HPDE6-E6E7 (cell line): ENCODE data around the gene VIPAS39.
"Not testable (repeated sequence)": the region's sequence is repeated elsewhere in the genome, so short reads cannot be mapped to it uniquely, and the experiment has no call there.

Experiments used
- DNase-seq: peaks from one replicate; pipeline ENCODE4 v3.0.0; 2011; ENCODE audit warnings: missing footprints; ENCODE audit errors: extremely low spot score

VIPAS39 gene

GRCh38 chr14:77470224-77470870 is 12.9 kb upstream of the VIPAS39 start:
- DNase-seq: no peak

- DNase-seq: no peak
These were observed 12.1 kb upstream of the VIPAS39 start for GRCh38 chr14:77469539-77469938.

GRCh38 chr14:77469067-77469505 is 11.7 kb upstream of the VIPAS39 start:
- DNase-seq: no peak

- no peak for DNase-seq
These were observed 10.4 kb upstream of the VIPAS39 start for GRCh38 chr14:77467801-77468200.

- DNase-seq: no peak
These were observed 1.8 kb upstream of the VIPAS39 start for GRCh38 chr14:77459072-77459723.

GRCh38 chr14:77458249-77458950 is 999 bp upstream of the VIPAS39 start:
- DNase-seq: peak; percentile 34

GRCh38 chr14:77457115-77457521 is 283 bp downstream of the VIPAS39 start:
- DNase-seq: peak; percentile 21

GRCh38 chr14:77455966-77456640 is 1.3 kb downstream of the VIPAS39 start:
- DNase-seq: no peak

GRCh38 chr14:77442196-77442595 is 15.2 kb downstream of the VIPAS39 start:
- DNase-seq: no peak

- no peak for DNase-seq
These were observed 17.5 kb downstream of the VIPAS39 start for GRCh38 chr14:77439861-77440260.

- DNase-seq: no peak
These were observed 18.8 kb downstream of the VIPAS39 start for GRCh38 chr14:77438596-77438995.

- DNase-seq: no peak
These were observed 21.4 kb downstream of the VIPAS39 start for GRCh38 chr14:77436042-77436441.

GRCh38 chr14:77426396-77426795 is 31.0 kb downstream of the VIPAS39 start:
- DNase-seq: no peak

GRCh38 chr14:77424862-77425261 is 32.5 kb downstream of the VIPAS39 start:
- DNase-seq: no peak

GRCh38 chr14:77423423-77423822 is 34.0 kb downstream of the VIPAS39 start, which contains the start of gene NOXRED1:
NOXRED1 (minus strand) TSS chr14:77423523; CDS start chr14:77422889, 634 bp downstream.
- no peak for DNase-seq

GRCh38 chr14:77421201-77421600 is 36.2 kb downstream of the VIPAS39 start:
- no peak for DNase-seq

GRCh38 chr14:77416836-77417235 is 40.6 kb downstream of the VIPAS39 start:
- no peak for DNase-seq

GRCh38 chr14:77416098-77416497 is 41.3 kb downstream of the VIPAS39 start:
- DNase-seq: not testable (repeated sequence)

- not testable (repeated sequence) for DNase-seq
These were observed 41.9 kb downstream of the VIPAS39 start for GRCh38 chr14:77415403-77416030.

GRCh38 chr14:77409131-77409533 is 48.3 kb downstream of the VIPAS39 start:
- DNase-seq: no peak

- DNase-seq: no peak
These were observed 50.2 kb downstream of the VIPAS39 start for GRCh38 chr14:77407158-77407557.

GRCh38 chr14:77406718-77407117 is 50.7 kb downstream of the VIPAS39 start:
- no peak for DNase-seq
